ENCODE data around the gene LPIN3. TPM values are rescaled to one million over a fixed set of nuclear protein-coding genes. Genes with fewer than 3 reads are reported as not detected.

The LPIN3 gene
- total and polyA plus RNA-seq, 12 donors: 1.8 to 49.7 (median 9.7) TPM

GRCh38 chr20:41403604-41404003 lies 63.0 kb downstream of the LPIN3 start:
- Histone ChIP-seq H3K9me3 (replicated peaks in 1 of 3) (no peaks in the 10 kb centered on the region), H3K4me3 (no peak overlapping the region), H3K4me1 (replicated peaks in 1 of 2) (no peaks in the 10 kb centered on the region), H3K27me3 (no peaks in the 10 kb centered on the region), H3K27ac (no peak overlapping the region), H3K36me3 (replicated peaks in 1 of 2) (peaks cover 0 to 25% of the 10 kb centered on the region in 2 donors)
- 88 to 93% (median 90%) methylated on average over 12 of the region's 12 CpGs for WGBS, 4 donors
- TF ChIP-seq CTCF (IDR thresholded peaks at IDR 0.05): no peak
- DNase-seq: no peak
- intact Hi-C loops (cut with DNase I): no loop called here

GRCh38 chr20:41405436-41405835 lies 64.8 kb downstream of the LPIN3 start:
- TF ChIP-seq POLR2A (IDR thresholded peaks at IDR 0.05) (no peak), CTCF (IDR thresholded peaks at IDR 0.05) (no peak)
- peaks cover 0 to 9% of the 10 kb centered on the region in 2 donors for H3K4me1 ChIP-seq (replicated peaks in 1 of 2)
- WGBS, 4 donors: 82 to 92% (median 88%) methylated on average over 2 to 3 of the region's 3 CpGs
- intact Hi-C loops (cut with DNase I): no loop called here
- no peaks in the 10 kb centered on the region for H3K27me3 ChIP-seq
- H3K36me3 ChIP-seq (replicated peaks in 1 of 2): peaks cover 0 to 44% of the 10 kb centered on the region in 2 donors
- no peak overlapping the region for H3K27ac ChIP-seq
- DNase-seq: no peak
- H3K9me3 ChIP-seq (replicated peaks in 1 of 3): no peaks in the 10 kb centered on the region
- no peak overlapping the region for H3K4me3 ChIP-seq

- no peak for DNase-seq
- TF ChIP-seq POLR2A (IDR thresholded peaks at IDR 0.05): no peak
- no peak for TF ChIP-seq CTCF (IDR thresholded peaks at IDR 0.05)
- Histone ChIP-seq H3K27me3 (no peaks in the 10 kb centered on the region), H3K4me1 (replicated peaks in 1 of 2) (peaks cover 0 to 9% of the 10 kb centered on the region in 2 donors), H3K36me3 (replicated peaks in 1 of 2) (peaks cover 0 to 53% of the 10 kb centered on the region in 2 donors), H3K9me3 (replicated peaks in 1 of 3) (no peaks in the 10 kb centered on the region), H3K27ac (peak overlapping the region in 1 of 5 donors; percentile 4), H3K4me3 (no peak overlapping the region)
- intact Hi-C loops (cut with DNase I): no loop called here
- WGBS, 4 donors: 70 to 80% (median 76%) methylated on average over 6 to 10 of the region's 10 CpGs
Observed at GRCh38 chr20:41406353-41406752, 65.7 kb downstream of the LPIN3 start.

- no peak for TF ChIP-seq POLR2A (IDR thresholded peaks at IDR 0.05)
- TF ChIP-seq CTCF (IDR thresholded peaks at IDR 0.05): no peak
- H3K27ac ChIP-seq: peak overlapping the region in 1 of 5 donors; percentile 4
- intact Hi-C loops (cut with DNase I): no loop called here
- no peaks in the 10 kb centered on the region for H3K27me3 ChIP-seq
- no peak for DNase-seq
- H3K36me3 ChIP-seq (replicated peaks in 1 of 2): peaks cover 0 to 59% of the 10 kb centered on the region in 2 donors
- 86 to 91% (median 90%) methylated on average over 7 of the region's 7 CpGs for whole genome bisulfite sequencing, 4 donors
- H3K9me3 ChIP-seq (replicated peaks in 1 of 3): no peaks in the 10 kb centered on the region
- no peak overlapping the region for H3K4me3 ChIP-seq
- H3K4me1 ChIP-seq (replicated peaks in 1 of 2): peaks cover 0 to 14% of the 10 kb centered on the region in 2 donors
Observed at GRCh38 chr20:41406896-41407444, 66.3 kb downstream of the LPIN3 start.
